H1 (cell line): ENCODE measurements around the gene DLGAP3. TPM values are rescaled to one million over a fixed set of nuclear protein-coding genes. Genes with fewer than 3 reads are reported as not detected.

Experiments
- CTCF ChIA-PET: fragments of 300-600 bp; sonication (Branson Sonifier 250); formaldehyde crosslinking; loops from one replicate; lab custom pipeline; 2021; ENCODE audit not compliant: partially characterized antibody; lab: Charles Lee
- POLR2A ChIA-PET: fragments of 300-600 bp; sonication (Branson Sonifier 250); formaldehyde crosslinking; loops from one replicate; lab custom pipeline; 2021; ENCODE audit warnings: inconsistent platforms; ENCODE audit not compliant: partially characterized antibody; lab: Charles Lee
- DNase-seq, 2 experiments: peaks; one replicate each; pipeline versions ENCODE4 v3.0.0 to v3.0.0-alpha.2; 2010 to 2022; ENCODE audit warnings: low spot score in 2 of 2, low read depth in 1 of 2, mixed read lengths in 1 of 2
- FAIRE-seq: peaks from 2 replicates; lab custom pipeline; 2011; peaks lifted over from hg19 to GRCh38; lab: Jason Lieb, UNC
- H2AFZ ChIP-seq: 2 replicates; pipeline ENCODE4 v1.8.1; 2012; ENCODE audit warnings: low read length, inconsistent platforms
- H2AK5ac ChIP-seq: 2 replicates; pipeline ENCODE4 v1.6.1; 2013; ENCODE audit warnings: low read depth, low read length
- H2BK120ac ChIP-seq: replicated peaks from 2 replicates; pipeline ENCODE3; 2013; ENCODE audit warnings: low read depth, low read length, inconsistent platforms
- H2BK12ac ChIP-seq: 2 replicates; pipeline ENCODE4 v1.6.1; 2013; ENCODE audit warnings: low read depth, low read length
- H2BK15ac ChIP-seq: 2 replicates; pipeline ENCODE4 v1.6.1; 2013; ENCODE audit warnings: low read length
- H2BK20ac ChIP-seq: 2 replicates; pipeline ENCODE4 v1.6.1; 2013; ENCODE audit warnings: low read length
- H2BK5ac ChIP-seq: 2 replicates; pipeline ENCODE4 v1.6.1; 2013; ENCODE audit warnings: low read depth, low read length
- H3K14ac ChIP-seq: 2 replicates; pipeline ENCODE4 v1.6.1; 2013; ENCODE audit warnings: inconsistent platforms; ENCODE audit not compliant: insufficient read length
- H3K18ac ChIP-seq: 2 replicates; pipeline ENCODE4 v1.6.1; 2013; ENCODE audit warnings: low read length; ENCODE audit errors: extremely low read depth
- H3K23ac ChIP-seq: 2 replicates; pipeline ENCODE4 v1.6.1; 2013; ENCODE audit warnings: inconsistent platforms; ENCODE audit not compliant: insufficient read length
- H3K23me2 ChIP-seq: 2 replicates; pipeline ENCODE4 v1.6.1; 2013; ENCODE audit warnings: low read depth, low read length
- H3K27ac ChIP-seq: 2 replicates; pipeline ENCODE4 v1.6.1; 2011; ENCODE audit warnings: low read depth, low read length, inconsistent platforms
- H3K27me3 ChIP-seq, 4 experiments: replicated peaks in 1 of 4; 1 replicate in 1 of 4; 2 replicates in 3 of 4; pipeline versions ENCODE4 v1.6.1 to v1.8.1; 2011 to 2013; ENCODE audit warnings: low read length in 3 of 4, mild to moderate bottlenecking in 3 of 4, inconsistent platforms in 2 of 4, mixed read lengths in 2 of 4, moderate library complexity in 1 of 4; ENCODE audit not compliant: control insufficient read depth in 3 of 4, insufficient read depth in 3 of 4; ENCODE audit errors: extremely low read depth in 1 of 4
- H3K36me3 ChIP-seq, 4 experiments: 2 replicates each; pipeline versions ENCODE4 v1.6.1 to v1.8.1; 2011 to 2013; ENCODE audit warnings: mild to moderate bottlenecking in 4 of 4, low read length in 3 of 4, moderate library complexity in 2 of 4, control low read depth in 1 of 4, inconsistent platforms in 1 of 4; ENCODE audit not compliant: insufficient read depth in 4 of 4, control insufficient read depth in 2 of 4
- H3K4ac ChIP-seq: replicated peaks from 2 replicates; pipeline ENCODE3; 2013; ENCODE audit warnings: low read length, low read depth, mixed read lengths, inconsistent platforms; ENCODE audit not compliant: insufficient read length
- H3K4me1 ChIP-seq, 4 experiments: replicated peaks in 1 of 4; 1 replicate in 1 of 4; 2 replicates in 3 of 4; pipeline versions ENCODE4 v1.6.1 to v1.8.1; 2011 to 2013; ENCODE audit warnings: low read length in 3 of 4, inconsistent platforms in 2 of 4, mixed read lengths in 1 of 4; ENCODE audit not compliant: insufficient read depth in 4 of 4, control insufficient read depth in 3 of 4
- H3K4me2 ChIP-seq, 2 experiments: 2 replicates each; pipeline versions ENCODE4 v1.6.1 to v1.8.1; 2011 to 2013; ENCODE audit warnings: low read depth in 2 of 2, low read length in 2 of 2, control low read depth in 1 of 2, inconsistent platforms in 1 of 2, mild to moderate bottlenecking in 1 of 2; ENCODE audit not compliant: insufficient read depth in 1 of 2
- H3K4me3 ChIP-seq, 4 experiments: fragments of 200-600, 300-600 bp in 1 of 4; sonication (generic), shearing (Covaris generic), sonication (Bioruptor Twin) in 1 of 4; 2 replicates each; pipeline versions ENCODE4 v1.5.1 to v1.8.1; 2011 to 2016; ENCODE audit warnings: low read length in 4 of 4, low read depth in 3 of 4, control low read depth in 2 of 4, inconsistent platforms in 2 of 4, mild to moderate bottlenecking in 2 of 4, mixed read lengths in 1 of 4, moderate library complexity in 1 of 4; ENCODE audit not compliant: insufficient read depth in 2 of 4; ENCODE audit errors: extremely low read depth in 1 of 4
- H3K56ac ChIP-seq: replicated peaks from 2 replicates; pipeline ENCODE3; 2013; ENCODE audit warnings: low read depth, mild to moderate bottlenecking, mixed read lengths, low read length, inconsistent platforms; ENCODE audit not compliant: insufficient read length
- H3K79me1 ChIP-seq: 2 replicates; pipeline ENCODE4 v1.6.1; 2013; ENCODE audit warnings: low read depth, low read length, control low read depth
- H3K79me2 ChIP-seq, 2 experiments: 2 replicates each; pipeline versions ENCODE4 v1.6.1 to v1.8.1; 2012 to 2013; ENCODE audit warnings: low read length in 2 of 2, mild to moderate bottlenecking in 2 of 2, inconsistent platforms in 1 of 2; ENCODE audit not compliant: insufficient read depth in 2 of 2, control insufficient read depth in 1 of 2
- H3K9ac ChIP-seq, 4 experiments: replicated peaks in 1 of 4; 1 replicate in 1 of 4; 2 replicates in 3 of 4; pipeline versions ENCODE4 v1.6.1 to v1.8.1; 2011 to 2013; ENCODE audit warnings: low read depth in 3 of 4, low read length in 3 of 4, control low read depth in 2 of 4, mild to moderate bottlenecking in 2 of 4, moderate library complexity in 2 of 4, inconsistent platforms in 1 of 4; ENCODE audit errors: extremely low read depth in 1 of 4
- H3K9me3 ChIP-seq, 2 experiments: 2 replicates each; pipeline versions ENCODE4 v1.6.1 to v1.8.1; 2012 to 2013; ENCODE audit warnings: mild to moderate bottlenecking in 2 of 2, moderate library complexity in 2 of 2, control low read depth in 1 of 2, inconsistent platforms in 1 of 2, low read depth in 1 of 2, low read length in 1 of 2, mixed read lengths in 1 of 2; ENCODE audit not compliant: insufficient read depth in 2 of 2
- H4K20me1 ChIP-seq, 2 experiments: replicated peaks in 1 of 2; 2 replicates each; pipeline versions ENCODE3 to v1.8.1; 2011 to 2013; ENCODE audit warnings: inconsistent platforms in 2 of 2, low read length in 2 of 2, mild to moderate bottlenecking in 1 of 2; ENCODE audit not compliant: insufficient read depth in 2 of 2, control insufficient read depth in 1 of 2
- H4K5ac ChIP-seq: 2 replicates; pipeline ENCODE4 v1.6.1; 2013; ENCODE audit warnings: low read length, low read depth, mixed read lengths, inconsistent platforms; ENCODE audit not compliant: insufficient read length
- H4K8ac ChIP-seq: 2 replicates; pipeline ENCODE4 v1.8.0; 2013; ENCODE audit warnings: mild to moderate bottlenecking, moderate library complexity, low read length, inconsistent platforms; ENCODE audit not compliant: insufficient read depth; ENCODE audit errors: extremely low read depth
- H4K91ac ChIP-seq: replicated peaks from 2 replicates; pipeline ENCODE3; 2013; ENCODE audit warnings: low read length, mixed read lengths, inconsistent platforms; ENCODE audit not compliant: insufficient read length
- CBX8 ChIP-seq: fragments of 300-800, 300-1000 bp; sonication (generic); IDR thresholded peaks from 2 replicates; pipeline ENCODE4 v1.7.1; 2016; ENCODE audit warnings: low read depth, low read length, borderline replicate concordance
- CEBPB ChIP-seq: IDR thresholded peaks from 2 replicates; pipeline ENCODE4 v1.6.1; 2012; ENCODE audit warnings: low read depth, low read length
- CTBP2 ChIP-seq: IDR thresholded peaks from 2 replicates; pipeline ENCODE4 v1.7.0; 2011; ENCODE audit warnings: borderline replicate concordance, mild to moderate bottlenecking, moderate library complexity, mixed read lengths, low read length; ENCODE audit not compliant: insufficient read depth, insufficient read length
- KDM1A ChIP-seq: fragments of 200-600, 300-600 bp; sonication (generic); IDR thresholded peaks from 2 replicates; pipeline ENCODE4 v1.7.1; 2016; ENCODE audit warnings: mild to moderate bottlenecking, low read length, borderline replicate concordance
- MAFK ChIP-seq: IDR thresholded peaks from 2 replicates; pipeline ENCODE4 v1.6.1; 2012; ENCODE audit warnings: low read depth, mild to moderate bottlenecking, improper control_type of control experiment, low read length
- NANOG ChIP-seq: IDR thresholded peaks from 2 replicates; pipeline ENCODE4 v1.6.1; 2011; ENCODE audit warnings: low read length, low read depth, mild to moderate bottlenecking, inconsistent platforms; ENCODE audit not compliant: insufficient read depth, poor library complexity, severe bottlenecking
- PHF8 ChIP-seq: fragments of 200-600 bp; sonication (generic); conservative IDR thresholded peaks from 2 replicates; pipeline ENCODE4 v1.7.1; 2012; ENCODE audit warnings: low read depth, mild to moderate bottlenecking, inconsistent platforms, low read length, moderate library complexity
- SIN3A ChIP-seq, 2 experiments: IDR thresholded peaks in 1 of 2; conservative IDR thresholded peaks in 1 of 2; 2 replicates each; pipeline ENCODE4 v1.6.1; 2011 to 2012; ENCODE audit warnings: low read length in 2 of 2, improper control_type of control experiment in 1 of 2, low read depth in 1 of 2, mild to moderate bottlenecking in 1 of 2
- TAF7 ChIP-seq: optimal IDR thresholded peaks from 2 replicates; pipeline ENCODE3; 2011; ENCODE audit warnings: low read depth, mild to moderate bottlenecking, inconsistent platforms, low read length, moderate library complexity, borderline replicate concordance
- YY1 ChIP-seq: IDR thresholded peaks from 2 replicates; pipeline ENCODE4 v1.6.1; 2011; ENCODE audit warnings: low read depth, mild to moderate bottlenecking, low read length
- WGBS, 2 experiments: shearing (Covaris generic) in 1 of 2; methylation state at CpG; one replicate each; pipeline versions ENCODE4 v1.1.6 to v1.1.7; 2013 to 2015; ENCODE audit warnings: low lambda C conversion rate in 2 of 2, mixed read lengths in 2 of 2, inconsistent platforms in 1 of 2, low coverage in 1 of 2, missing lambda C conversion rate in 1 of 2; ENCODE audit not compliant: insufficient replicate concordance in 2 of 2, insufficient coverage in 1 of 2, insufficient read length in 1 of 2; ENCODE audit errors: extremely low coverage in 1 of 2, missing lambda C conversion rate in 1 of 2; 5-methylcytosine and 5-hydroxymethylcytosine counted together
- polyA plus RNA-seq, 7 experiments: library from polyadenylated mRNA; depleted of rRNA in 3 of 7; stranded (reverse) in 5 of 7; unstranded in 2 of 7; fragments of >200 nt in 5 of 7; fragments of 200-250 nt in 2 of 7; gene quantifications; 1 replicate in 5 of 7; 2 replicates in 1 of 7; 4 replicates in 1 of 7; pipeline versions ENCODE4 v1.2.1 to v1.2.3, GENCODE V29; 2011 to 2013; ENCODE audit warnings: missing spikeins in 2 of 7, mixed read lengths in 2 of 7
- total RNA-seq: library from RNA; stranded (reverse); fragmentation: NEBNext Ultra II Directional; extraction: Animal tissue kit (Norgen Biotek cat#: 25700); gene quantifications from 2 replicates; pipeline ENCODE4 v1.2.1, GENCODE V29; 2021

The DLGAP3 gene
- total and polyA plus RNA-seq, 2 of the 8 experiments (the other 6 are each of a cell fraction or from before 2014, with no cell fraction given): 3.8 to 13.2 TPM

DNA sequence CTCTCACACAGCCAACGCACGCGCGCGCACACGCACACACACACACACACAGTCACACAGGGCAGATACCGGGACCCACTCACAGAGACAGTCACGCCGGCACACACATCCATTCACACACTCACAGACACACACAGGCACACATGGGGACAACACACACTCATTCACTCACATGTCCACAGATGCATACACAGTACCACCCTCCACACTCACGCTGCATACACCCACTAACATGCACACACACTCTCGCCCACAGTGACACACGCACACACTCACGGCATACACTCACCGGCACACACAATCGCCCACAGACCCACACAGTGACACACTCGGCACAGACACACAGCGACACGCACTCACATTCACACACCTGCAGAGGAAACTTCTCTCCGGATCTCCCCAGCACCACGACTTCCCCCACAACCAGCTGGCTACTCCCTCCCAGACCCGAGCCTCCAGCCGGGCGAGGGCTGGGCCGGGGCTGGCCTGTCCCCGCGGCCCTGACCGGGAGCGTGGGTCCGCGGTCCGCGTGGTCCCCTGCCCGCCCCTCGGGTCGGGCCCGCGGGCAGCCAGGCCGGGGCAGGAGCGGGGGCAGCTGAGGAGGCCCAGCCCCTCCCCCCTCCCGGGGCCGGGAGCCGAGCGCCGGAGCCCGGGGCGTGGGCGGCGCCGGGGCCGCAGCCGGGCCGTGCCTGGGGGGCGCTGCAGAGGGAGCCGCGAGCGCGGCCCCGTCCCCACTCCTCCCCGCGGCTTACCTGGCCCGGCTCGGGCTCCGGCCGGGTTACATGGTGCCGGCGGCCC is 552 bp downstream of the DLGAP3 start:
- H4K5ac ChIP-seq: no peak overlapping the region
- H3K23me2 ChIP-seq: peaks cover 12% of the 10 kb centered on the region
- ChIA-PET POLR2A (interaction anchor here (0.8 to 3.0 kb wide), 7 partner anchors 13 to 264 kb away, joined by 3 to 12 read pairs (median 4); partner anchors contain the start of gene SFPQ), CTCF (interaction anchor here (0.8 to 2.4 kb wide), 13 partner anchors 10 to 182 kb away, joined by 3 to 8 read pairs (median 3); partner anchors contain the start of gene SMIM12)
- 15% methylated on average over 38 of the region's 66 CpGs; no CpG with 5 or more reads in 1 of the 2 experiments for WGBS, 2 experiments
- no peak for DNase-seq
- H3K23ac ChIP-seq: no peak overlapping the region
- H3K9ac ChIP-seq: peak overlapping the region in 1 of 4 experiments; percentile 57; a peak in 1 of 7 replicates
- peak overlapping the region; percentile 88 to 100 for H3K4me2 ChIP-seq
- no peak overlapping the region for H3K14ac ChIP-seq
- peak overlapping the region; percentile 60 for H3K18ac ChIP-seq
- peaks cover 8 to 9% (median 9%) of the 10 kb centered on the region in 4 experiments for H3K4me1 ChIP-seq
- peak overlapping the region; percentile 79 for H4K91ac ChIP-seq
- H3K4ac ChIP-seq: peak overlapping the region; percentile 90
- peaks cover 0 to 25% (median 22%) of the 10 kb centered on the region in 4 experiments; a peak in 6 of 7 replicates for H3K27me3 ChIP-seq
- no peaks in the 10 kb centered on the region for H3K79me2 ChIP-seq
- H2AFZ ChIP-seq: no peak overlapping the region
- H4K8ac ChIP-seq: peak overlapping the region; percentile 52
- FAIRE-seq: no peak
- no peak overlapping the region for H3K56ac ChIP-seq
- H3K79me1 ChIP-seq: no peaks in the 10 kb centered on the region
- no peak overlapping the region; the same call in 1 of the 2 replicates for H2BK20ac ChIP-seq
- peak overlapping the region; percentile 91; the same call in 1 of the 2 replicates for H2AK5ac ChIP-seq
- peaks cover 6 to 13% of the 10 kb centered on the region in 2 experiments for H4K20me1 ChIP-seq
- no peak overlapping the region for H2BK120ac ChIP-seq
- no peak overlapping the region for H3K27ac ChIP-seq
- peak overlapping the region; percentile 99 for H2BK15ac ChIP-seq
- no peaks in the 10 kb centered on the region for H3K9me3 ChIP-seq
- H2BK5ac ChIP-seq: peak overlapping the region; percentile 57; the same call in 1 of the 2 replicates
- H2BK12ac ChIP-seq: peak overlapping the region; percentile 95; the same call in 1 of the 2 replicates
- peak overlapping the region; percentile 57 to 80 (median 66) for H3K4me3 ChIP-seq
- no peaks in the 10 kb centered on the region for H3K36me3 ChIP-seq
- TF ChIP-seq CTBP2 (no peak), SIN3A (conservative IDR thresholded peaks at IDR 0.05 in 1 of 2, IDR thresholded peaks at IDR 0.05 in 1 of 2; ENCODE audit: low read depth in 1 of 2, low read length in 2 of 2) (peak in 1 of 2 experiments; percentile 53; a peak in 2 of 4 replicates), CBX8 (no peak), CEBPB (no peak), TAF7 (no peak), KDM1A (no peak), MAFK (no peak), YY1 (no peak), NANOG (no peak), PHF8 (peak; percentile 34; the same call in 1 of the 2 replicates)
